SK-N-SH treated with all-trans-retinoic acid at 6 μM for 48 hours (cell line): ENCODE data around the gene CEP152.

Experiments used
- ARNTL ChIP-seq: fragments of 450-650 bp; formaldehyde crosslinking; IDR thresholded peaks from 2 replicates; pipeline ENCODE4 v1.5.0; 2020; ENCODE audit warnings: low read depth, mild to moderate bottlenecking, moderate library complexity, borderline replicate concordance
- CREB5 ChIP-seq: fragments of 250-450 bp; sonication (Bioruptor Pico); IDR thresholded peaks from 2 replicates; pipeline ENCODE4 v1.5.1; 2020; ENCODE audit warnings: low read depth, mild to moderate bottlenecking, moderate library complexity
- CSDC2 ChIP-seq: fragments of 250-450 bp; sonication (Bioruptor Pico); IDR thresholded peaks from 2 replicates; pipeline ENCODE4 v1.5.0; 2020; ENCODE audit warnings: mild to moderate bottlenecking, moderate library complexity
- ESRRG ChIP-seq: fragments of 250-450 bp; sonication (Bioruptor Pico); IDR thresholded peaks from 2 replicates; pipeline ENCODE4 v1.6.1; 2021; ENCODE audit warnings: mild to moderate bottlenecking
- OSR1 ChIP-seq: fragments of 250-450 bp; sonication (Bioruptor Pico); IDR thresholded peaks from 2 replicates; pipeline ENCODE4 v1.8.0; 2022; ENCODE audit warnings: moderate library complexity, mild to moderate bottlenecking, inconsistent platforms
- PATZ1 ChIP-seq: fragments of 250-450 bp; sonication (Bioruptor Pico); IDR thresholded peaks from 2 replicates; pipeline ENCODE4 v1.8.0; 2020; ENCODE audit warnings: mild to moderate bottlenecking, moderate library complexity, borderline replicate concordance
- POU6F1 ChIP-seq: fragments of 250-450 bp; sonication (Bioruptor Pico); IDR thresholded peaks from 2 replicates; pipeline ENCODE4 v1.8.0; 2021; ENCODE audit warnings: low read depth, mild to moderate bottlenecking, moderate library complexity, borderline replicate concordance
- PPARA ChIP-seq: fragments of 250-450 bp; sonication (Bioruptor Pico); IDR thresholded peaks from 2 replicates; pipeline ENCODE4 v1.5.0; 2020; ENCODE audit warnings: mild to moderate bottlenecking, borderline replicate concordance
- SNAI2 ChIP-seq: fragments of 250-450 bp; sonication (Bioruptor Pico); IDR thresholded peaks from 2 replicates; pipeline ENCODE4 v1.5.0; 2020; ENCODE audit warnings: mild to moderate bottlenecking, moderate library complexity
- TCF4 ChIP-seq: fragments of 250-450 bp; sonication (Bioruptor Pico); IDR thresholded peaks from 2 replicates; pipeline ENCODE4 v1.8.0; 2021; ENCODE audit warnings: mild to moderate bottlenecking, moderate library complexity, borderline replicate concordance
- TOX ChIP-seq: fragments of 250-450 bp; sonication (Bioruptor Pico); IDR thresholded peaks from 2 replicates; pipeline ENCODE4 v1.8.0; 2021; ENCODE audit warnings: mild to moderate bottlenecking, moderate library complexity, borderline replicate concordance
- TSHZ2 ChIP-seq: fragments of 250-450 bp; sonication (Bioruptor Pico); IDR thresholded peaks from 2 replicates; pipeline ENCODE4 v1.5.0; 2020; ENCODE audit warnings: mild to moderate bottlenecking, moderate library complexity
- ZFP30 ChIP-seq: fragments of 450-650 bp; formaldehyde crosslinking; IDR thresholded peaks from 2 replicates; pipeline ENCODE4 v1.5.0; 2022; ENCODE audit warnings: mild to moderate bottlenecking, moderate library complexity
- ZNF70 ChIP-seq: fragments of 450-650 bp; formaldehyde crosslinking; IDR thresholded peaks from 2 replicates; pipeline ENCODE4 v1.5.0; 2020; ENCODE audit warnings: mild to moderate bottlenecking, moderate library complexity

- TF ChIP-seq ARNTL (CRISPR knock-in tag) = no peak
- no peak for TF ChIP-seq PATZ1 (CRISPR knock-in tag)
- no peak for TF ChIP-seq ZNF70
- TF ChIP-seq ZFP30 (CRISPR knock-in tag) = no peak
- TF ChIP-seq PPARA (CRISPR knock-in tag) = no peak
- TF ChIP-seq ESRRG (CRISPR knock-in tag) = no peak
- no peak for TF ChIP-seq SNAI2 (CRISPR knock-in tag)
- no peak for TF ChIP-seq CREB5 (CRISPR knock-in tag)
- no peak for TF ChIP-seq OSR1 (CRISPR knock-in tag)
- TF ChIP-seq CSDC2 (CRISPR knock-in tag) = no peak
- no peak for TF ChIP-seq POU6F1
- TF ChIP-seq TSHZ2 (CRISPR knock-in tag) = no peak
- TF ChIP-seq TCF4 (CRISPR knock-in tag) = no peak
- no peak for TF ChIP-seq TOX (CRISPR knock-in tag)
Observed at GRCh38 chr15:48781481-48782081, 29.3 kb downstream of the CEP152 start.
